Measurements from ENCODE around the gene PPIP5K2.
"Not testable (repeated sequence)": the region's sequence is repeated elsewhere in the genome, so short reads cannot be mapped to it uniquely, and the experiment has no call there.

Gene PPIP5K2

GRCh38 chr5:103122242-103122641, 2.1 kb downstream of the PPIP5K2 start:
- DNase-seq = no peak

- DNase-seq = no peak
These were observed 6.5 kb downstream of the PPIP5K2 start for GRCh38 chr5:103126557-103126956.

- no peak for DNase-seq
These were observed 7.3 kb downstream of the PPIP5K2 start for GRCh38 chr5:103127292-103127817.

- no peak for DNase-seq
These were observed 8.1 kb downstream of the PPIP5K2 start for GRCh38 chr5:103128202-103128601.

GRCh38 chr5:103132684-103133083, 12.6 kb downstream of the PPIP5K2 start:
- no peak for DNase-seq

- no peak for DNase-seq
These were observed 13.1 kb downstream of the PPIP5K2 start for GRCh38 chr5:103133231-103133630.

- DNase-seq = no peak
These were observed 15.4 kb downstream of the PPIP5K2 start for GRCh38 chr5:103135461-103135860.

GRCh38 chr5:103138202-103138690, 18.1 kb downstream of the PPIP5K2 start:
- no peak for DNase-seq

DNA sequence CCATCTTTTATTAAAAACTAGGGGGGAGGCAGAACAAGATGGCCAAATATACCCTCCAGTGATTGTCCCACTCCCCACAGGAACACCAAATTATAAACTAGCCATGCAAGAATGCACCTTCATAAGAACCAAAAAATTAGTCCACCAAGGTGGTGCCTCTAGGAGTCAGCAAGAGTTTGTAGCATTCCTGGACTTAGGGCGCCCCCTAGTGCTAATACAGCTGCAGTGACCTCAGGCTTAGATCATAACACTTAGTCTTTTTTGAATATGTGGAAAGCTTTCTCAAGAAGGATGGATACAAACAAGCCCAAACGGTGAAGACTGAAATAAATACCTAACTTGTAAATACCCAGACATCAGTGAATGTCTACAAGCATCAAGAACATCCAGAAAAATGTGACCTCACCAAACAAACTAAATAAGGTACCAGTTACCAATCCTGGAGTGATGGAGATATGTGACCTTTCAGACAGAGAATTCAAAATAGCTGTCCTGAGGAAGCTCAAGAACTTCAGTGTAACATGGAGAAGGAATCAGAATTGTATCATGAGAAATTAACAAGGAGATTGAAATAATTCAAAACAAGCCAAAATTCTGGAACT, 19.3 kb downstream of the PPIP5K2 start:
- DNase-seq = peak in 49 of 56 donors; percentile 0 to 79 (median 39)

- DNase-seq = not testable (repeated sequence)
These were observed 22.0 kb downstream of the PPIP5K2 start for GRCh38 chr5:103142132-103142531.

DNA sequence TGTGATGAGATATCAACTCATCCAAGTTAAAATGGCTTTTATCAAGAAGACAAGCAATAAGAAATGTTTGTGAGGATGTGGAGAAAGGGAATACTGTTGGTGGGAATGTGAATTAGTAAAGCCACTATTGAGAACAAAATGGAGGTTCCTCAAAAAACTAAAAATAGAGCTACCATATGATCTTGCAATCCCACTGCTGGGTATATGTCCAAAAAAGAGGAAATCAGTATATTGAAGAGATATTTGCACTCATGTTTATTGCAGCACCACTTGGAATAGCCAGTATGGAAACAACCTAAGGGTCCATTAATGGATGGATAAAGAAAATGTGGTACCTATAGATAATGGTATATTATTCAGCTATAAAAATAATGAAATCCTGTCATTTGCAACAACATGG, 25.1 kb downstream of the PPIP5K2 start:
- no peak for DNase-seq

DNA sequence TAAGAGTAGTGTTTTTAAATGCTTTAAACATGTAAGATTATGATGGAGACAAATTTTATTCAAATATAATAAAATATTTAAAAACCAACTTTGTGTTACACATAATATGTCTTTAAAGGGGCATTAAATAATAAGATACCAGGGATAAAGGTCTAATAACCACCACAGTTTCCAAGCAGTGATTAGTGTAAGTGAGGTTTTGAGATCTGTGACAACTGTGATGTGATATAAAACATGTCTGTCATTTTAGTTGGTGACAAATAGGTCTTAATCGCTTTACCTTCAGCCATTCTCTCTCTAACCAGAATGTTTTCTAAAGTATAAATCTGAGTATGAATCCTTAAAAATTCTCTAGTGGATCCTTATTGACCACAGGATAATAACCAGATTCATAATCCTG, 28.1 kb downstream of the PPIP5K2 start:
- DNase-seq = no peak

DNA sequence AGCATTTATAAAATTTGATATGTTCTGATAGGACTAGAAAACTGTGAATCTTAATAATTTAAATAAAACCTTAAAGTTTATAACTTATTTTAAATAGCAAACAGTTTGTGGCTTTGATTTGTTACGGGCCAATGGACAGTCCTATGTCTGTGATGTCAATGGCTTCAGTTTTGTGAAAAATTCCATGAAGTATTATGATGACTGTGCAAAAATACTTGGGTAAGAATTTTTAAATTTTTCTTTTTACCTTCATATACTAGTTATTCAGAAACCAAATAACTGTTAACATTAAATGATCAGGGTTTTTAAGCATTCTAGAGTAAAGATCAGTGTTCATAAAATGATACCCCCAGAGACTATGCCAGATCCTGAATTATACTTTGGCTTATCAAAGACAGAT, 31.1 kb downstream of the PPIP5K2 start:
- no peak for DNase-seq

- DNase-seq = no peak
These were observed 46.6 kb downstream of the PPIP5K2 start for GRCh38 chr5:103166706-103167105.

DNA sequence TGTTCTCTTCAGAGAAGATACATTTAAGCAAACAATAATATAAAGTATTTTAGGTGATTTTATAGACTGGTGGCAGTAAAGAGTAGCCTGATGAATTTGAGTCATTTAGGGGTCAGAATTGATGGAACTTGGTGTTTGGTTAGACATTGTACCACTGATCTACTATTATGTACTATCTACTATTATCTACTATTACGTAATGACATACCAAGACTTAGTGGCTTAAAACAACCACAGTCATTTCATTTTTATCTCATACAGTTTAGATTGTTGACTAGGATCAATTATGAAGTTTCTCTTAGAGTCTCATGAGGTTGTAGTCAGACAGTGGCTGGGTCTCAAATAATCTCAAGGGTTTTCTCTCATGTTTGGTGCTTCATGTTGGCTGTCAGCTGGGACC, 54.0 kb downstream of the PPIP5K2 start:
- no peak for DNase-seq

DNA sequence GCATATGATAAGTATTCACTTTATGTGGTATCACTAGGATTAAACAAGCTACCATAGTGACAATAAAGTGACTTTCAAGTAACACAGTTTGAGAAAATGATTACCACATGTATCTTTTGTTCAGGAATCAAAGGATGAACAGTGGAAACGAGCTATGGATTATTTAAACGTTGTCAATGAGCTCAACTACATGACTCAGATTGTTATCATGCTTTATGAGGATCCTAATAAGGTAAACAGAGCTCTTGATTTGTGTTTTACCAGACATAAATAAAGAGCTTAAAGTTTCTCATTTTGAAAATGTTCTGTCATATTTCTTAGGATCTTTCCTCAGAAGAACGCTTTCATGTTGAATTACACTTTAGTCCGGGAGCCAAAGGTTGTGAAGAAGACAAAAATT, 57.4 kb downstream of the PPIP5K2 start:
- DNase-seq = no peak

DNA sequence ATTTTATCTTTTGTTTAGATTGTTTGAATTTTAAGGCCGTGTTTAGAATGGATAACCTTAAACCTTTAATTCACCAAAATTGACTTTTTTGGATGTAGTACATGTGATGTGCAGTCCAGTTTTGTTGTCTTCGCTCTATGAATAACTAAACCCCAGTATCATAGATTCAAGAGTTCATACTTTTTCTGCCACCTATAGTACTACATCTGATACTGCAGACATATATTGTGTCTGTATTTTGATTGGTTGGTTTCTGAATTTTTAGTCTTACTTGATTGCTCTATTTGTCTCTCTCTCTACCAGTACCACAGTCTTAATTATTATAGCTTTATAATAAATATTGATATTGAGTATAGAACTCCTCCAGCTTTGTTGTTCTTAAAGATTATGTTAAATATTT, 58.1 kb downstream of the PPIP5K2 start:
- no peak for DNase-seq

DNA sequence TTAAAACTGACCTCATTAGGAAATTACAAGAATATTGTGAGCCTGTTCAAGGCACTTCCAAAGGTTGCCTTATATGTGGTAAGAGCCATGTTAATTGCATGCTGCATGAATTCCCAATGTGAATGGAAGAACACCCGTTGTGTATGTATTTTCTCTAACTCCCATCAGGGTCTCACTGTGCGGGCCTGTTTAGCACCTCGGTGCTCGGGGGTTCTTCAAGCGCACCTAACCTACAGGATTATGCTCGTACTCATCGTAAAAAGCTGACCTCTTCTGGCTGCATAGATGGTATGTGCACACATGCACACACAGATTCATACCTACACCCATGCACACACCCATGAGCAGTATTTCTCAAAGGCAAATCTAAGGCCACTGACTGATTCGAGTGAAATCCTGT, 66.1 kb downstream of the PPIP5K2 start:
- DNase-seq = no peak

- DNase-seq = no peak
These were observed 68.3 kb downstream of the PPIP5K2 start for GRCh38 chr5:103188436-103188835.

DNA sequence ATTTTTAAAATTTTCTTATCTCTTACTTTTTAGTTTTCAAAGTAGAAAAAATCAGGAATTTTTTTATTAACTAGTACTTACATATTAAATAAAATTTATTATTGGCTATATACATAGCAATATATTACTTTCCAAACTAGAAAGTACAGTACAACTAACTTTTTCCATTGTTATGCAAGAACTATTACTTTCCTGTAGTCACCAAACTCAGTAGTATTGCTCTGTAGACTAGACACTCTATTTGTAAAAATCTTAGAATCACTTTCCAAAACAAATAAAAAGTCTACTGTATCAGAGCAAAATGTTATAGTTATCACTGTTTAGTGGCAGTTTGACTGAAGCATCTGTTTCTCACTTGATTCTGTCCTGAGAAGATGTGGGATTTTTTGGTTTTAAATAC, 83.1 kb downstream of the PPIP5K2 start:
- DNase-seq = no peak

- DNase-seq = not testable (repeated sequence)
These were observed 84.9 kb downstream of the PPIP5K2 start for GRCh38 chr5:103204990-103205389.

DNA sequence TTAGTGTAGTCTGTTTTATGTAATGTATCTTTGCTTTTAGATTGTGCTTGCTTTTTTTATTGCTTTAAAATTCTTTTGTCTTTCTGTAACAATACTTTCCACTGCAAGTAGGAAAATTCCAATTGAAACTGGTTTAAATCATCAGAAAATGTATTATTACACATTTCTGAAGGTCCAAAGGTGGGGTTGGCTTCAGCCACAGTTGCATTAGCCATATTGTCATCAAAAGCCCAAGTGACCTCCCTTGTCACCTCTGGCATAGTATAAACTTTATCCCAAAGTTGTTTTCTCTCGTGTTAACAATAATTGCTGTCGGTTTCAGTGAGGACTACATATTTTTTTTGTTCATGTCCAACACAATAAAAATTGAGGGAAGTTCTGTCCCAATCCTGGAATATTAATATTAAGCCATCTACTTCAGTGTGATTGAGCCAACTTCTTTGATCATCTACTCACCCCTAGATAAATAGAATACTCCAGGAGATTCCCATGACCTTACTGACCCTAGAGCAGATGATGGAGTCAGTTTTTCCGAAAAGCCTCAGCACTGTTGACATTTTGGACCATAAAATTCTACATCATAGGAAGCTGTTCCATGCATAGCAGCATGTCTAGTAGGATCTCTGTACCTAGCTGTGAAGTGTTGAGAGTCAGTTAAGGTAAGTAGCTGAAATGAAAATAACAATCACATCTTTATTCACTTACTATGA, 86.0 kb downstream of the PPIP5K2 start:
- no peak for DNase-seq

- DNase-seq = no peak
These were observed 86.9 kb downstream of the PPIP5K2 start for GRCh38 chr5:103207011-103207410.

Measured in nucleus accumbens (tissue), 56 donors.